Mammary epithelial cell (primary cell): ENCODE data around the gene C10orf143.

Experiments used
- EZH2 ChIP-seq: IDR thresholded peaks from 2 replicates; pipeline ENCODE4 v1.6.1; 2012; ENCODE audit warnings: low read length, inconsistent platforms, borderline replicate concordance
- TF ChIP-seq, protein P1 (sequence below), 2 donors: IDR thresholded peaks in 1 of 2; conservative IDR thresholded peaks in 1 of 2; 2 replicates each; pipeline ENCODE4 v1.5.1; 2011 to 2012; ENCODE audit warnings: inconsistent platforms in 2 of 2, low read length in 2 of 2, mild to moderate bottlenecking in 2 of 2, control low read depth in 1 of 2, low read depth in 1 of 2; ENCODE audit not compliant: insufficient read depth in 1 of 2; ENCODE audit errors: extremely low read depth in 1 of 2

DNA sequence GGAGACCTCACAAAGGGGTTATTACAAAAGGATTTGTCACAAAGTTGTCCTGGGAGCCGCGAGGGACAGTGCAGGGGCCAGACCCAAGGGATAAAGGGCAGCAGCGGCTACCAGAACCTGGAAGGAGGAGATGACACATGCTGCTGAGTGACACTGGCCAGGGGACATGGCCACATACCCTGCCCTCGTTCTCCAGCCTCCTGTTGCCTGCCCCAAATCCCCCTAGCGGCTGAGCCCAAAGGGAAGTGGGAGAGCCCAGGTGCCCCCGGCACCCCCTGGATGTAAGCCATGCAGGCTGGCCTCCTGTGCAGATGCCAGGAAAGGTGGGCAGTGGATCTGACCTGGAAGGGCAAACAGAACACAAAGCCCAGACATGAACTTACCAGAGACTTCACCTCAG is 42.7 kb downstream of the C10orf143 start:
- TF ChIP-seq, protein P1, sequence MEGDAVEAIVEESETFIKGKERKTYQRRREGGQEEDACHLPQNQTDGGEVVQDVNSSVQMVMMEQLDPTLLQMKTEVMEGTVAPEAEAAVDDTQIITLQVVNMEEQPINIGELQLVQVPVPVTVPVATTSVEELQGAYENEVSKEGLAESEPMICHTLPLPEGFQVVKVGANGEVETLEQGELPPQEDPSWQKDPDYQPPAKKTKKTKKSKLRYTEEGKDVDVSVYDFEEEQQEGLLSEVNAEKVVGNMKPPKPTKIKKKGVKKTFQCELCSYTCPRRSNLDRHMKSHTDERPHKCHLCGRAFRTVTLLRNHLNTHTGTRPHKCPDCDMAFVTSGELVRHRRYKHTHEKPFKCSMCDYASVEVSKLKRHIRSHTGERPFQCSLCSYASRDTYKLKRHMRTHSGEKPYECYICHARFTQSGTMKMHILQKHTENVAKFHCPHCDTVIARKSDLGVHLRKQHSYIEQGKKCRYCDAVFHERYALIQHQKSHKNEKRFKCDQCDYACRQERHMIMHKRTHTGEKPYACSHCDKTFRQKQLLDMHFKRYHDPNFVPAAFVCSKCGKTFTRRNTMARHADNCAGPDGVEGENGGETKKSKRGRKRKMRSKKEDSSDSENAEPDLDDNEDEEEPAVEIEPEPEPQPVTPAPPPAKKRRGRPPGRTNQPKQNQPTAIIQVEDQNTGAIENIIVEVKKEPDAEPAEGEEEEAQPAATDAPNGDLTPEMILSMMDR (conservative IDR thresholded peaks at IDR 0.05 in 1 of 2, IDR thresholded peaks at IDR 0.05 in 1 of 2; ENCODE audit: extremely low read depth in 1 of 2, insufficient read depth in 1 of 2, low read depth in 1 of 2, low read length in 2 of 2), result no peak
- TF ChIP-seq EZH2, result no peak
